ENCODE results near the gene ABCC3.

Gene ABCC3

GRCh38 chr17:50634224-50634914 is at the start of gene ABCC3:
ABCC3 (plus strand) TSS chr17:50634881; CDS start chr17:50634937, 56 bp downstream.
- FAIRE-seq (no peak), DNase-seq (ENCODE audit: insufficient read length, low spot score) (no peak)
- no peak for TF ChIP-seq CTCF (IDR thresholded peaks at IDR 0.05; ENCODE audit: insufficient read depth, missing control alignments)

- no peak for TF ChIP-seq CTCF (IDR thresholded peaks at IDR 0.05; ENCODE audit: insufficient read depth, missing control alignments)
- no peak for DNase-seq (ENCODE audit: insufficient read length, low spot score)
- no peak for FAIRE-seq
These were observed 49.3 kb upstream of the ABCC3 start for GRCh38 chr17:50585346-50585745.

- DNase-seq (ENCODE audit: insufficient read length, low spot score) (no peak), FAIRE-seq (no peak)
- TF ChIP-seq CTCF (IDR thresholded peaks at IDR 0.05; ENCODE audit: insufficient read depth, missing control alignments) = no peak
These were observed 48.8 kb upstream of the ABCC3 start for GRCh38 chr17:50585891-50586290.

- no peak for TF ChIP-seq CTCF (IDR thresholded peaks at IDR 0.05; ENCODE audit: insufficient read depth, missing control alignments)
- DNase-seq (ENCODE audit: insufficient read length, low spot score) (peak; percentile 60), FAIRE-seq (no peak)
These were observed 48.0 kb upstream of the ABCC3 start for GRCh38 chr17:50586421-50587247.

- TF ChIP-seq CTCF (IDR thresholded peaks at IDR 0.05; ENCODE audit: insufficient read depth, missing control alignments) = no peak
- no peak for FAIRE-seq
- DNase-seq (ENCODE audit: insufficient read length, low spot score) = no peak
These were observed 47.1 kb upstream of the ABCC3 start for GRCh38 chr17:50587571-50587970.

- no peak for DNase-seq (ENCODE audit: insufficient read length, low spot score)
These were observed 46.2 kb upstream of the ABCC3 start for GRCh38 chr17:50588391-50589049.

More at GRCh38 chr17:50588391-50589049, 46.2 kb upstream of the ABCC3 start:
- no peak for FAIRE-seq
- no peak for TF ChIP-seq CTCF (IDR thresholded peaks at IDR 0.05; ENCODE audit: insufficient read depth, missing control alignments)
